Sigmoid colon (tissue), 7 donors: ENCODE data around the gene AP5Z1. TPM values are rescaled to one million over a fixed set of nuclear protein-coding genes. Genes with fewer than 3 reads are reported as not detected.

Experiments used
- DNase-seq: peaks from one replicate; pipeline ENCODE4 v3.0.0-alpha.2; 2019
- H3K27ac ChIP-seq, 4 donors: fragments of 200-600 bp; sonication (generic); one replicate each; pipeline ENCODE4 v1.5.1; 2016 to 2019; ENCODE audit warnings: mild to moderate bottlenecking in 1 of 4
- H3K27me3 ChIP-seq, 3 donors: fragments of 200-600 bp; sonication (generic); one replicate each; pipeline ENCODE4 v1.5.1; 2019; ENCODE audit warnings: mild to moderate bottlenecking in 1 of 3
- H3K36me3 ChIP-seq, 4 donors: fragments of 200-600 bp; sonication (generic); one replicate each; pipeline ENCODE4 v1.5.1; 2016 to 2019
- H3K4me1 ChIP-seq, 4 donors: fragments of 200-600 bp; sonication (generic); one replicate each; pipeline ENCODE4 v1.5.1; 2017 to 2019
- H3K4me3 ChIP-seq, 4 donors: fragments of 200-600 bp; sonication (generic); one replicate each; pipeline ENCODE4 v1.5.1; 2017 to 2019; ENCODE audit warnings: mild to moderate bottlenecking in 2 of 4, moderate library complexity in 1 of 4
- H3K9me3 ChIP-seq, 4 donors: fragments of 200-600 bp in 3 of 4; sonication (generic) in 3 of 4; one replicate each; pipeline versions ENCODE4 v1.5.1 to v1.6.1; 2013 to 2019
- EP300 ChIP-seq, 4 donors: sonication (generic); formaldehyde crosslinking; IDR thresholded peaks; one replicate each; pipeline ENCODE4 v1.6.1; 2017; ENCODE audit warnings: antibody characterized with exemption in 4 of 4
- POLR2A ChIP-seq, 2 donors: fragments of 450-650 bp; IDR thresholded peaks; one replicate each; pipeline ENCODE4 v1.6.1; 2016; ENCODE audit warnings: antibody characterized with exemption in 2 of 2, mild to moderate bottlenecking in 2 of 2, moderate library complexity in 2 of 2
- POLR2AphosphoS5 ChIP-seq, 4 donors: sonication (generic); formaldehyde crosslinking; IDR thresholded peaks; one replicate each; pipeline ENCODE4 v1.6.1; 2017; ENCODE audit warnings: antibody characterized with exemption in 4 of 4
- WGBS, 2 donors: extraction: QIAGEN DNeasy Blood & Tissue Kit; methylation state at CpG; one replicate each; pipeline ENCODE4 v1.1.7; 2013; 5-methylcytosine and 5-hydroxymethylcytosine counted together
- intact Hi-C: fragments of 100-400 bp; cut with DNase I; formaldehyde crosslinking; loops from one replicate; pipeline ENCODE4 v1.15.1; 2023
- polyA plus RNA-seq, 3 donors: library from polyadenylated mRNA; stranded (reverse); fragments of 200-250 nt; gene quantifications; one replicate each; pipeline ENCODE4 v1.2.3, GENCODE V29; 2013
- total RNA-seq, 4 donors: library from RNA; depleted of rRNA; stranded (reverse); fragments of >200 nt; gene quantifications; one replicate each; pipeline ENCODE4 v1.1.0, GENCODE V29; 2016
- TF ChIP-seq, protein P1 (sequence below), 4 experiments: fragments of 450-650 bp in 3 of 4; fragments of 200-600 bp in 1 of 4; IDR thresholded peaks; one replicate each; pipeline ENCODE4 v1.5.1; 2016 to 2019; ENCODE audit warnings: antibody characterized with exemption in 4 of 4, mild to moderate bottlenecking in 3 of 4, moderate library complexity in 2 of 4
- donor health status: healthy with polysubstance abuse.
- donor health status: Bipolar disorder and iron deficiency.
- donor health status: healthy.

Gene AP5Z1
- total and polyA plus RNA-seq, 7 donors = 16.8 to 66.0 (median 20.3) TPM

DNA sequence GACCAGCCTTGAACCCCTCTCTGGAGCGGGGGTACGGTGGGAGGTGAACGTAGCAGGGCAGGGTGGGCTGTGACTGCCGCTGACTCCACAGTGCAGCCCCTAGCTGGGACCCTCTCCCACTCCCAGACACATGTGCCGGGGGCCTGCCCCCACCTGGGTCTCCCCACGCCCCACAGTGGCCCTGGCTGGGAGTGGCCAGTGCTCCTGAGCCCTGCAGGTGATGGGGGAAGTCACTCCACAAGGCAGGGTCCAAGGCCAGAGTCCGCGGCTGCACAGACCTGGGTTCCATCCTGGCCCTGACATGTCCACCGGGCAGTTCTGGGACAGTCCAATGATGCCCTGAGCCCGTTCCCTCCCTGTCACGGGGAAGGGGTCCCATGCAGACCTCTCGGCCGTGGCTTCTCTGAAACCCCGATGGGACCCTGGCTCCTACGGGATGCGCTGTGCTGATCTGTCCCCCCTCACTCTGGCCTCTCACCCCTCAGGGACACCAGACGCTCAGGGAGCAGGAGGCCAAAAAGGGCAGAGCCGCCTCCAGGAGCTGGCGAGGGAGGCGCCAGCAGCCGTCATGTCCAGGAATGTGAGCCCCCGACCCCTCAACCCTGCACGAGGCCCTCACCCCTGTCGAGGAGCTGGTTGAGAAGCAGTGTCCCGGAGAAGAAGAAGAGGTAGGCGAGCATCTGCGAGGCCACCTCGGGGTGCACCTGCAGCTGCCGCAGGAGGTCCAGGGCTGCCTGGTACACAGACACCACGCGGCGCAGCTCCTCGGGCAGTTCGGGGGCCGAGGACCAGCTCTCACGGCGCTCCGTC is 40.4 kb downstream of the AP5Z1 start:
- H3K27me3 ChIP-seq = no peaks in the 10 kb centered on the region
- WGBS, 2 donors = 87 to 91% methylated on average over 38 of the region's 38 CpGs
- TF ChIP-seq POLR2AphosphoS5 (IDR thresholded peaks at IDR 0.05) (no peak), POLR2A (IDR thresholded peaks at IDR 0.05) (no peak), EP300 (IDR thresholded peaks at IDR 0.05) (no peak)
- TF ChIP-seq, protein P1, sequence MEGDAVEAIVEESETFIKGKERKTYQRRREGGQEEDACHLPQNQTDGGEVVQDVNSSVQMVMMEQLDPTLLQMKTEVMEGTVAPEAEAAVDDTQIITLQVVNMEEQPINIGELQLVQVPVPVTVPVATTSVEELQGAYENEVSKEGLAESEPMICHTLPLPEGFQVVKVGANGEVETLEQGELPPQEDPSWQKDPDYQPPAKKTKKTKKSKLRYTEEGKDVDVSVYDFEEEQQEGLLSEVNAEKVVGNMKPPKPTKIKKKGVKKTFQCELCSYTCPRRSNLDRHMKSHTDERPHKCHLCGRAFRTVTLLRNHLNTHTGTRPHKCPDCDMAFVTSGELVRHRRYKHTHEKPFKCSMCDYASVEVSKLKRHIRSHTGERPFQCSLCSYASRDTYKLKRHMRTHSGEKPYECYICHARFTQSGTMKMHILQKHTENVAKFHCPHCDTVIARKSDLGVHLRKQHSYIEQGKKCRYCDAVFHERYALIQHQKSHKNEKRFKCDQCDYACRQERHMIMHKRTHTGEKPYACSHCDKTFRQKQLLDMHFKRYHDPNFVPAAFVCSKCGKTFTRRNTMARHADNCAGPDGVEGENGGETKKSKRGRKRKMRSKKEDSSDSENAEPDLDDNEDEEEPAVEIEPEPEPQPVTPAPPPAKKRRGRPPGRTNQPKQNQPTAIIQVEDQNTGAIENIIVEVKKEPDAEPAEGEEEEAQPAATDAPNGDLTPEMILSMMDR (IDR thresholded peaks at IDR 0.05) = no peak
- intact Hi-C loops = no loop called here
- no peaks in the 10 kb centered on the region for H3K4me1 ChIP-seq
- H3K27ac ChIP-seq = no peak overlapping the region
- DNase-seq = no peak
- H3K9me3 ChIP-seq = no peaks in the 10 kb centered on the region
- H3K4me3 ChIP-seq = no peak overlapping the region
- H3K36me3 ChIP-seq = peaks cover 0 to 15% (median 0%) of the 10 kb centered on the region in 4 donors

- Histone ChIP-seq H3K27ac (no peak overlapping the region), H3K4me3 (no peak overlapping the region), H3K9me3 (no peaks in the 10 kb centered on the region), H3K27me3 (no peaks in the 10 kb centered on the region), H3K36me3 (peaks cover 0 to 15% (median 0%) of the 10 kb centered on the region in 4 donors), H3K4me1 (no peaks in the 10 kb centered on the region)
- 87 to 93% methylated on average over 26 of the region's 26 CpGs for WGBS, 2 donors
- DNase-seq = no peak
- intact Hi-C loops = no loop called here
- TF ChIP-seq EP300 (IDR thresholded peaks at IDR 0.05) = no peak
- TF ChIP-seq, protein P1 (IDR thresholded peaks at IDR 0.05) = no peak
- no peak for TF ChIP-seq POLR2A (IDR thresholded peaks at IDR 0.05)
- TF ChIP-seq POLR2AphosphoS5 (IDR thresholded peaks at IDR 0.05) = no peak
These were observed 41.1 kb downstream of the AP5Z1 start for GRCh38 chr7:4816419-4817080.

- Histone ChIP-seq H3K27ac (no peak overlapping the region), H3K4me3 (no peak overlapping the region), H3K27me3 (no peaks in the 10 kb centered on the region), H3K4me1 (no peaks in the 10 kb centered on the region), H3K36me3 (peaks cover 0 to 15% (median 0%) of the 10 kb centered on the region in 4 donors), H3K9me3 (no peaks in the 10 kb centered on the region)
- intact Hi-C loops = no loop called here
- TF ChIP-seq, protein P1 (IDR thresholded peaks at IDR 0.05) = no peak
- TF ChIP-seq POLR2AphosphoS5 (IDR thresholded peaks at IDR 0.05) (no peak), POLR2A (IDR thresholded peaks at IDR 0.05) (no peak), EP300 (IDR thresholded peaks at IDR 0.05) (no peak)
- DNase-seq = no peak
- 89 to 92% methylated on average over 38 of the region's 38 CpGs for WGBS, 2 donors
These were observed 41.9 kb downstream of the AP5Z1 start for GRCh38 chr7:4817178-4817901.

DNA sequence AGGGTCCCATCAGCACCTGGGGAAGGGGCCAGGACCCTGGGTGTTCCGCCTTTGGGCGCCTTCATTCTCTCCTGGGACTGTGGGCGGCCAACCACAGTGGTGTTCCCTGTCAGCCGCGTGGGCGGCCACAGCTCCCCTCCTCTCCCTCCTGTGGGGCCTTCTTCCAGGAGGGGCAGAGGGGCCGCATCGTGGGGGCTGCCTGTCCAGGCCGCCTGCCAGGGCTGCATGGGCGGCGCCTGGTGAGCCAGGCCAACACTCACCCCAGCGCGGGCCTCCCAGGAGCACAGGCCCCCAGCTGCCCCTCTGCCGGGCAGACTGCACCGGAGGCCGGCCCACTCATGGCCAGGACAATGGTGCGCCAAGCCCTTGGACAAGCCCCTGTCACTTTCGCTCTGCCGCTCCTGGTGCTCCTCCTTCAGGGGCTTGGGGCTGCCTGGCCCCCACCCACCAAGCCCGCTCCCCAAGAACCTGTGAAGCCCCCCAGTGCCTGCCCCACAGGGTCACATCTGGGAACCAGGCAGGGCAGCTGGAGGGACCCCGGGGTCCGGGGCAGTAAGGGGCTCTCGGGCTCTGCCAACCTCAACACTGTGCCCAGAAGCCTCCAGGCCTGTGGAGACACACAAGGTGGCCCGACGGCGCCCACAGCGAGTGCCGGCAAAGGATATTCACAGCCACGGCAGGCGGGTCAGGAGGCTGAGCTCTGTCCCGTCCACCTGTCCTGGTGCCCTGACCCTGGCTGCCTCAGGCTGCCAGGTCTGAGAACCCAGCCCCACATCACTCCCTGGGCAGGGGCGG is 42.8 kb downstream of the AP5Z1 start:
- Histone ChIP-seq H3K27me3 (no peaks in the 10 kb centered on the region), H3K36me3 (peaks cover 0 to 11% (median 0%) of the 10 kb centered on the region in 4 donors), H3K4me1 (no peaks in the 10 kb centered on the region), H3K27ac (no peak overlapping the region), H3K9me3 (no peaks in the 10 kb centered on the region), H3K4me3 (no peak overlapping the region)
- TF ChIP-seq, protein P1 (IDR thresholded peaks at IDR 0.05) = no peak
- no peak for TF ChIP-seq POLR2AphosphoS5 (IDR thresholded peaks at IDR 0.05)
- TF ChIP-seq EP300 (IDR thresholded peaks at IDR 0.05) = no peak
- no peak for TF ChIP-seq POLR2A (IDR thresholded peaks at IDR 0.05)
- 85% methylated on average over 32 of the region's 32 CpGs for WGBS, 2 donors
- no peak for DNase-seq
- intact Hi-C loops = no loop called here
